SK-N-SH (cell line): ENCODE measurements around the gene CASP7. TPM values are rescaled to one million over a fixed set of nuclear protein-coding genes. Genes with fewer than 3 reads are reported as not detected.

Experiments
- CTCF ChIA-PET: fragments of 300-600, 350-600 bp; formaldehyde crosslinking; extraction: SDS; loops from one replicate; lab custom pipeline; 2021; lab: Yijun Ruan, JAX
- POLR2A ChIA-PET: fragments of 350-600 bp; sonication (Branson Sonifier 250); formaldehyde crosslinking; extraction: SDS; loops from one replicate; lab custom pipeline; 2020; ENCODE audit warnings: antibody characterized with exemption, inconsistent platforms; lab: Yijun Ruan, JAX
- DNase-seq: peaks from one replicate; pipeline ENCODE4 v3.0.0; 2012
- H2AFZ ChIP-seq: fragments of 200-600 bp; sonication (generic); 2 replicates; pipeline ENCODE4 v1.8.1; 2016; ENCODE audit warnings: antibody characterized with exemption, mild to moderate bottlenecking, low read depth
- H3F3A ChIP-seq: fragments of 200-600 bp; sonication (generic); replicated peaks from 2 replicates; pipeline ENCODE3; 2016; ENCODE audit warnings: antibody characterized with exemption, mild to moderate bottlenecking; ENCODE audit not compliant: insufficient read depth
- H3K27ac ChIP-seq, 2 experiments: fragments of 200-500 bp in 1 of 2; fragments of 200-600 bp in 1 of 2; sonication (Bioruptor generic) in 1 of 2; sonication (generic), shearing (Covaris generic) in 1 of 2; 2 replicates each; pipeline versions ENCODE4 v1.5.1 to v1.6.1; 2014 to 2016; ENCODE audit warnings: low read depth in 2 of 2, inconsistent platforms in 1 of 2, low read length in 1 of 2, mild to moderate bottlenecking in 1 of 2, mixed read lengths in 1 of 2
- H3K27me3 ChIP-seq: fragments of 200-600 bp; sonication (generic), shearing (Covaris generic); 2 replicates; pipeline ENCODE4 v1.6.1; 2016; ENCODE audit warnings: mixed run types; ENCODE audit not compliant: insufficient read depth
- H3K36me3 ChIP-seq, 2 experiments: fragments of 200-500 bp in 1 of 2; fragments of 200-600 bp in 1 of 2; sonication (Bioruptor generic) in 1 of 2; sonication (generic) in 1 of 2; replicated peaks in 1 of 2; 2 replicates each; pipeline versions ENCODE3 to v1.5.1; 2014 to 2016; ENCODE audit warnings: low read length in 1 of 2, mild to moderate bottlenecking in 1 of 2; ENCODE audit not compliant: insufficient read depth in 2 of 2, control insufficient read depth in 1 of 2
- H3K4me1 ChIP-seq, 2 experiments: fragments of 200-500 bp in 1 of 2; fragments of 200-600 bp in 1 of 2; sonication (Bioruptor generic) in 1 of 2; sonication (generic), shearing (Covaris generic) in 1 of 2; 2 replicates each; pipeline versions ENCODE4 v1.5.1 to v1.6.1; 2014 to 2016; ENCODE audit warnings: low read depth in 1 of 2, low read length in 1 of 2, mixed run types in 1 of 2; ENCODE audit not compliant: insufficient read depth in 2 of 2, control insufficient read depth in 1 of 2
- H3K4me2 ChIP-seq: fragments of 200-600 bp; sonication (generic), shearing (Covaris generic); 2 replicates; pipeline ENCODE4 v1.6.1; 2017; ENCODE audit warnings: mixed run types
- H3K4me3 ChIP-seq, 2 experiments: fragments of 200-500 bp in 1 of 2; fragments of 200-600 bp in 1 of 2; sonication (Bioruptor generic) in 1 of 2; sonication (generic), shearing (Covaris generic) in 1 of 2; 2 replicates each; pipeline versions ENCODE4 v1.5.1 to v1.8.1; 2014 to 2016; ENCODE audit warnings: low read depth in 2 of 2, inconsistent platforms in 1 of 2, low read length in 1 of 2, mild to moderate bottlenecking in 1 of 2, mixed read lengths in 1 of 2, moderate library complexity in 1 of 2
- H3K79me2 ChIP-seq: fragments of 200-600 bp; sonication (generic); 2 replicates; pipeline ENCODE4 v1.8.1; 2017; ENCODE audit warnings: mild to moderate bottlenecking; ENCODE audit not compliant: insufficient read depth
- H3K9ac ChIP-seq: fragments of 200-600 bp; sonication (generic); 2 replicates; pipeline ENCODE4 v1.6.1; 2017; ENCODE audit warnings: mixed run types
- H3K9me2 ChIP-seq: fragments of 200-600 bp; sonication (generic); 2 replicates; pipeline ENCODE4 v1.6.1; 2017; ENCODE audit warnings: mixed run types
- H3K9me3 ChIP-seq: fragments of 200-600 bp; sonication (generic); 2 replicates; pipeline ENCODE4 v1.6.1; 2017; ENCODE audit warnings: mixed run types, mild to moderate bottlenecking, moderate library complexity
- H4K20me1 ChIP-seq: fragments of 200-600 bp; sonication (generic); 2 replicates; pipeline ENCODE4 v1.6.1; 2017; ENCODE audit warnings: mild to moderate bottlenecking, mixed run types; ENCODE audit not compliant: insufficient read depth
- ELF1 ChIP-seq: IDR thresholded peaks from 2 replicates; pipeline ENCODE4 v1.4.0; 2012
- EP300 ChIP-seq, 2 experiments: IDR thresholded peaks; 2 replicates each; pipeline versions ENCODE4 v1.4.0 to v1.6.1; 2012; ENCODE audit warnings: borderline replicate concordance in 1 of 2, low read depth in 1 of 2, low read length in 1 of 2
- FOSL2 ChIP-seq: IDR thresholded peaks from 2 replicates; pipeline ENCODE4 v1.4.0; 2012; ENCODE audit warnings: low read depth, mild to moderate bottlenecking, moderate library complexity, borderline replicate concordance
- FOXJ3 ChIP-seq: sonication (generic); formaldehyde crosslinking; IDR thresholded peaks from 2 replicates; pipeline ENCODE4 v1.5.1; 2020; ENCODE audit warnings: mild to moderate bottlenecking, missing genetic modification reagents
- FOXM1 ChIP-seq: IDR thresholded peaks from 2 replicates; pipeline ENCODE4 v1.4.0; 2012; ENCODE audit warnings: low read depth, mild to moderate bottlenecking
- GABPA ChIP-seq: IDR thresholded peaks from 2 replicates; pipeline ENCODE4 v1.4.0; 2012; ENCODE audit warnings: low read depth, mild to moderate bottlenecking
- IRF3 ChIP-seq: fragments of 150-350 bp; IDR thresholded peaks from 2 replicates; pipeline ENCODE4 v1.6.1; 2016; ENCODE audit warnings: mild to moderate bottlenecking, low read depth, low read length
- JUND ChIP-seq: IDR thresholded peaks from 2 replicates; pipeline ENCODE4 v1.4.0; 2012
- NFIC ChIP-seq: IDR thresholded peaks from 2 replicates; pipeline ENCODE4 v1.4.0; 2012; ENCODE audit warnings: borderline replicate concordance
- PBX3 ChIP-seq: IDR thresholded peaks from 2 replicates; pipeline ENCODE4; 2012
- POLR2AphosphoS5 ChIP-seq: IDR thresholded peaks from 2 replicates; pipeline ENCODE4 v1.6.1; 2012; ENCODE audit warnings: low read depth, low read length
- RAD21 ChIP-seq: IDR thresholded peaks from 2 replicates; pipeline ENCODE4 v1.6.1; 2012; ENCODE audit warnings: mild to moderate bottlenecking, low read length
- RCOR1 ChIP-seq: fragments of 150-350 bp; IDR thresholded peaks from 2 replicates; pipeline ENCODE4 v1.6.1; 2017; ENCODE audit warnings: antibody characterized with exemption, low read length
- SIN3A ChIP-seq: IDR thresholded peaks from 2 replicates; pipeline ENCODE4 v1.6.1; 2012; ENCODE audit warnings: low read depth, mild to moderate bottlenecking, low read length, moderate library complexity, borderline replicate concordance
- TAF1 ChIP-seq: IDR thresholded peaks from 2 replicates; pipeline ENCODE4 v1.6.1; 2012; ENCODE audit warnings: low read depth, mild to moderate bottlenecking, low read length, moderate library complexity, borderline replicate concordance
- USF1 ChIP-seq: IDR thresholded peaks from 2 replicates; pipeline ENCODE4 v1.4.0; 2012; ENCODE audit warnings: low read depth, borderline replicate concordance
- USF2 ChIP-seq: fragments of 150-350 bp; IDR thresholded peaks from 2 replicates; pipeline ENCODE4 v1.6.1; 2017; ENCODE audit warnings: antibody characterized with exemption, low read length, low read depth, borderline replicate concordance
- WGBS: methylation state at CpG from one replicate; pipeline ENCODE4 v1.1.6; 2017; ENCODE audit warnings: low lambda C conversion rate; 5-methylcytosine and 5-hydroxymethylcytosine counted together
- polyA plus RNA-seq, 3 experiments: library from polyadenylated mRNA; depleted of rRNA; stranded (reverse); fragments of >200 nt; gene quantifications; 2 replicates each; pipeline ENCODE4 v1.2.3, GENCODE V29; 2012

CASP7 gene
- polyA plus RNA-seq, 1 of the 3 experiments (the other 2 are of a cell fraction) = 15.1 TPM

- peaks cover 0 to 11% of the 10 kb centered on the region in 2 experiments; a peak in 2 of 4 replicates for H3K4me1 ChIP-seq
- no peaks in the 10 kb centered on the region for H3K36me3 ChIP-seq
- POLR2A ChIA-PET = no interaction called here
- H3K27ac ChIP-seq = no peak within 1 kb of the TSS
- H3K9me3 ChIP-seq = no peaks in the 10 kb centered on the region
- TF ChIP-seq PBX3 = no peak
- no peak for TF ChIP-seq EP300 (IDR thresholded peaks at IDR 0.05; ENCODE audit: borderline replicate concordance in 1 of 2, low read depth in 1 of 2, low read length in 1 of 2)
- TF ChIP-seq FOSL2 = no peak
- no peak for TF ChIP-seq POLR2AphosphoS5
- TF ChIP-seq USF1 = no peak
- no peak for TF ChIP-seq SIN3A
- TF ChIP-seq RAD21 = no peak
- no peak for TF ChIP-seq JUND
- TF ChIP-seq ELF1 = no peak
- TF ChIP-seq RCOR1 = no peak
- no peak for TF ChIP-seq GABPA
- TF ChIP-seq TAF1 = no peak
- TF ChIP-seq FOXM1 = no peak
- TF ChIP-seq FOXJ3 (CRISPR knock-in tag) = no peak
- no peak for TF ChIP-seq USF2
- no peak for TF ChIP-seq NFIC
- no peak for TF ChIP-seq IRF3
- CTCF ChIA-PET = interaction anchor here (2.7 kb wide), 1 partner anchor 16 kb away, joined by 13 read pairs; the partner anchor contains the start of gene CASP7
- H3F3A ChIP-seq = no peaks in the 10 kb centered on the region
- H3K4me2 ChIP-seq = no peak within 1 kb of the TSS
- H4K20me1 ChIP-seq = no peaks in the 10 kb centered on the region
- H3K9ac ChIP-seq = no peak within 1 kb of the TSS
- no peaks in the 10 kb centered on the region for H3K79me2 ChIP-seq
- no peak within 1 kb of the TSS for H2AFZ ChIP-seq
- H3K9me2 ChIP-seq = no peaks in the 10 kb centered on the region
- WGBS = 83% methylated on average over 5 of the region's 5 CpGs
- no peaks in the 10 kb centered on the region for H3K27me3 ChIP-seq
- no peak within 1 kb of the TSS for H3K4me3 ChIP-seq
- no peak for DNase-seq
Measured at GRCh38 chr10:113663908-113664307, 15.8 kb upstream of the CASP7 start, which contains the start of gene NRAP. TSS of gene NRAP (minus strand) at chr10:113664041. CDS start at chr10:113663882, 159 bp downstream.
